HG02973 (cell line): Measurements from ENCODE around the gene KANTR.

Experiments used
- ATAC-seq: cut with Tn5 transposase; IDR thresholded peaks from one replicate; pipeline ENCODE4 v1.9.1; 2021; ENCODE audit warnings: moderate library complexity; ENCODE audit not compliant: unreplicated experiment

Gene KANTR

DNA sequence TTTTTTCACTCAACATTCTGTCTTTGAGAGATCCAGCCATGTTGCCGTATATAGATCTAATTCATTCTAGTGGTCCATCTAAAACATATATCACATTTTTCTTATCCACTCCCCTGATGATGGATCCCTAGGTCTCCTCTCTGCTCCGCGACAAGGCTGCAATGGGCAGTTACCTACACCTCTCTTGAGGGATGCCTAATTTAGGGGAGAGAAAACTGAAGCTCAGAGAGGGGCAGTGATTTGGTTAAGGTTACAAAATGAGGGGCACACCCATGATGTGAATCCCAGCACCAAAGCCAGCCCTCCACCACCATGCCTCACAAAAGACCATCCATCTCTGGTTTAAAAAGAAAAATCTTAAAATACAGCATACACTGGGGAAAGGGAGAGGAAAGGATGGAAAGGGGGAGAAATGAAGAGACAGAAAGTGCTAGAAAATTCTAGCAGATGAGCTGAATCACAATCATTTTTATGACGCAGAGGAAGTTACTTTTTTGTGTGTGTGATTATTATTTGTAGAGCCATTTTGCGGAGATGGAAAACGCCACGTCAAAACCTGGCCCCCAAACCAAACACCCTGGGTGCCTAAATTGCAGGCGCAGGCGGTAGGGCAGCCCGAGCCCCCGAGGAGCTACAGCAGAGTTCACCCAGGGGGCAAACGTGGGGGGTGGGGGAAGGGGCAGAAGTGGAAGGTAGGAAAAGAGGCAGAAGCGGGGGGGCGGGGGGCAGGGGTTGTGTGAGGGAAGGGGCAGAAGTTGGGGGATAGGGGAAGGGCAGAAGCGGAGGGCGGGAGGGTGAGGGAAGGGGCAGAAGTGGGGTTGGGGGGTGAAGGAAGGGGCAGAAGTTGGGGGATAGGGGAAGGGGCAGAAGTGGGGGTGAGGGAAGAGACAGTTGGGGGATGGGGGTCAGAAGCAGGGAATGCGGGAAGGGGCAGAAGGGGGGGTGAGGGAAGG, 13.0 kb upstream of the KANTR start:
- no peak for ATAC-seq

DNA sequence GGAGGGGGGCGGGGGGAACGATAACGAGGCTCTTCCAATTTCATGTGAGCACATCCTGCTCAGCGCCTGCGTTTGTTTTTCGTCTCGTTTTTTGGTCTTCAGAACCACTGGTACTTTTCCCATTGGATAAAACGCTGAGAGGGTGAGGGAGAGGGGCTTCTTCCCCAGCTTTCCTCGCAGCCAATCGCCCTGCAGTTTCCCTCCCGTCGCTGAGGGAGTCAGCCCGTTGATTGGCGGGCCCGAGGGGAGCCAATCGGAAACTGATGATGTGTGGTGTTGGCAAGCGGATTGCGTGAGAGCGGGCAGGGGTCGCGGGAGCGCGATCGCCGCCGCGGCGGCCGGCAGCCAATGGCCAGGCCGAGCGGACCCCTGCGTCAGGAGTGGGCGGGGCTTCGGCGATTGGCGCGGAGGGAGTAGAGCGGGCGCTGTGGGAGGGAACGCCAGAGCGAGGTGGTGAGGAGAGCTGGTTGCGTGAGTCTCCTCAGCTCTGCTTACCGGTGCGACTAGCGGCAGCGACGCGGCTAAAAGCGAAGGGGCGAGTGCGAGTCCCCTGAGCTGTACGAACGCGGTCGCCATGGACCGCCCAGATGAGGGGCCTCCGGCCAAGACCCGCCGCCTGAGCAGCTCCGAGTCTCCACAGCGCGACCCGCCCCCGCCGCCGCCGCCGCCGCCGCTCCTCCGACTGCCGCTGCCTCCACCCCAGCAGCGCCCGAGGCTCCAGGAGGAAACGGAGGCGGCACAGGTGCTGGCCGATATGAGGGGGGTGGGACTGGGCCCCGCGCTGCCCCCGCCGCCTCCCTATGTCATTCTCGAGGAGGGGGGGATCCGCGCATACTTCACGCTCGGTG, 11.8 kb upstream of the KANTR start, which contains the start of gene TSPYL2:
TSPYL2 (plus strand) TSS at position 443 of the 848 bp plus-strand sequence; CDS start at position 575, 132 bp downstream.
- ATAC-seq = peak; percentile 90

DNA sequence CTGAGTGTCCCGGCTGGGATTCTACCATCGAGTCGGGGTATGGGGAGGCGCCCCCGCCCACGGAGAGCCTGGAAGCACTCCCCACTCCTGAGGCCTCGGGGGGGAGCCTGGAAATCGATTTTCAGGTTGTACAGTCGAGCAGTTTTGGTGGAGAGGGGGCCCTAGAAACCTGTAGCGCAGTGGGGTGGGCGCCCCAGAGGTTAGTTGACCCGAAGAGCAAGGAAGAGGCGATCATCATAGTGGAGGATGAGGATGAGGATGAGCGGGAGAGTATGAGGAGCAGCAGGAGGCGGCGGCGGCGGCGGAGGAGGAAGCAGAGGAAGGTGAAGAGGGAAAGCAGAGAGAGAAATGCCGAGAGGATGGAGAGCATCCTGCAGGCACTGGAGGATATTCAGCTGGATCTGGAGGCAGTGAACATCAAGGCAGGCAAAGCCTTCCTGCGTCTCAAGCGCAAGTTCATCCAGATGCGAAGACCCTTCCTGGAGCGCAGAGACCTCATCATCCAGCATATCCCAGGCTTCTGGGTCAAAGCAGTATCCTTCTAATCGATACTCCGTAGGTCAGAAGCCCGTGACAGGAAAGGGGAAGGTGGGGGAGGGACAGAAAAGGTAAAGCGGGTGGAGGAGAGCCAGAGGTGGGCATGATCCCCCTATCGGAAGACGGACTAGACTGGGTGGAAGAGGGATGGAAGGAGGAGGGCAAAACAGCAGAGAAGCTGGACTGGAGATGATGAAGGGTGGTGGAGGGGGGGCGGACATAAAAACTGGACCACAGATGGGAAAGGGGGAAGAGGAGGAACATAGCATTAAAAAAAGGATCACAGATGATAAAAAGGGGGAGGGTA, 10.9 kb upstream of the KANTR start:
- no peak for ATAC-seq

DNA sequence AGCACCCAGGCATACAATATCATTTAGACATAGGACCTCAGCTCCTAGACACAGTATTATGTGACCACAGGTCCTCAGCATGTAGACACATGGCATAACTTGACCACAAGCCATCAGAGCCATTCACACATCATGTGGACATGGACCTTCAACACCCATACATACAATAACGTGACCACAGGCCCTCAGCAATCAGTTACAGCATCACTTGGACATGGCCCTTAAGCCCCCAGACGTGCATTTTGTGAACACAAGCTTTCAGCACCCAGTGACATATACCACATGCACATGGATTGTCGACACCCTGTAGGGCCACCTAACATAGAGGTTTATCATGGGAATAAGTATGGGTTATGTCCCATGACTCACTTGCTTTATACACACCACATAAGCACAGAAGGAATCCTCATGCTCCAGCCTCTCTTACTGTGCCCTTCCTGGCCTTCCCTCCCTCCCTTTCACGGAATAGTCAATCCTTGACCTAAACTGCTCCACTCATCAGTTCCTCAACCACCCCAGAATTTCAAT, 9.8 kb upstream of the KANTR start:
- ATAC-seq = no peak

DNA sequence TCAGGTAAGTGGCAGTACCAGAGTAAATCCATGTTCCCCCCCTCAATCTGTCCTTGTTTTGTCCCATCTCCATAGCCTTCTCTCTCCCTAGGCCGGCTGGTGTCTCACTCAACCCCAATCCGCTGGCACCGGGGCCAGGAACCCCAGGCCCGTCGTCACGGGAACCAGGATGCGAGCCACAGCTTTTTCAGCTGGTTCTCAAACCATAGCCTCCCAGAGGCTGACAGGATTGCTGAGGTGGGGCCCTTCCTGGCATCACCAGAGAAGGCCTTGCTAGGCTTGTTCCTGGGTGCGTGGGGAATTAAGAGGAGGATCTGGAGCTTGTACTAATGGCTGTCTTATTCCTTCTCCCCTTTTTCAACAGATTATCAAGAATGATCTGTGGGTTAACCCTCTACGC, 9.1 kb upstream of the KANTR start:
- ATAC-seq = no peak

DNA sequence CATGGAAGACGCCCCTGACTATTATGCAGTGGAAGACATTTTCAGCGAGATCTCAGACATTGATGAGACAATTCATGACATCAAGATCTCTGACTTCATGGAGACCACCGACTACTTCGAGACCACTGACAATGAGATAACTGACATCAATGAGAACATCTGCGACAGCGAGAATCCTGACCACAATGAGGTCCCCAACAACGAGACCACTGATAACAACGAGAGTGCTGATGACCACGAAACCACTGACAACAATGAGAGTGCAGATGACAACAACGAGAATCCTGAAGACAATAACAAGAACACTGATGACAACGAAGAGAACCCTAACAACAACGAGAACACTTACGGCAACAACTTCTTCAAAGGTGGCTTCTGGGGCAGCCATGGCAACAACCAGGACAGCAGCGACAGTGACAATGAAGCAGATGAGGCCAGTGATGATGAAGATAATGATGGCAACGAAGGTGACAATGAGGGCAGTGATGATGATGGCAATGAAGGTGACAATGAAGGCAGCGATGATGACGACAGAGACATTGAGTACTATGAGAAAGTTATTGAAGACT, 8.2 kb upstream of the KANTR start:
- no peak for ATAC-seq

DNA sequence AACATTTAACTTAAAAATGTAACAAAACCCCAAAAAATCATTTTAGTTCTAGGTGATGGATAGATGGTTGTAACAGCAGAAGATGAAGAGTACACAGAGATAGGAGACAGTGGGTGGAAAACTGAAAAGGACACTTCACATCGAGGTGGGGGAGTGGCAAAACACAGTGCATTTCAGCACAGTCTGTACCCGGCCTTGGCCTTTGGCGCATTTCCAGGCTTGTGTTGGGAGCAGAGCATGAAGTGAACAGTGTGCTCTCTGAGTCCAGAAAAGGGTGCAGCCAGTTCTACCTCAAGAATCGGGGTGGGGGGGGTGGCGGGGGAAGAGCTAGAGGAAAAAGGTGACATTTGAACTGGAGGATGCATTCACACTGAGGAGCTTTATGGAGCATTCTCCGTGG, 7.5 kb upstream of the KANTR start:
- no peak for ATAC-seq

DNA sequence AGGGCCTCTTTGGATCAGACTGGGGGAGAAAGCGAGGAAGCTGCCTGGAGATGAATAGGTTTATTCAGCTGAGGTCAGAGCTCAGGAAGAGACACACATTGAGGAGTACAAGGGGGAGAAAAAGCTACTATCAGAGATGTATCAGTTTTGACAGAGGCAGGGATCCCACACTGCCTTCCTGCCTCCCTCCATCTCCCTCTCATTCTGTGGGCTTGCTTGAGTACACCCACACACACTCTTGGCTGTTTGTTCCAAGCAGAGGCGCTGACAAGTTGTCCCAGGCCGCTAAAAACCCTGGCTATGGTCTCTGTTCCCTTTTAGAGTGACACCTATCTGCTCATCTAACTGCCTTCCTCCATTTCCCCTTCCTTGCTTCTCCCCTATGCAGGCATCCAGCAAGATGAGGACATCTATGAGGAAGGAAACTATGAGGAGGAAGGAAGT, 6.5 kb upstream of the KANTR start:
- ATAC-seq = no peak

DNA sequence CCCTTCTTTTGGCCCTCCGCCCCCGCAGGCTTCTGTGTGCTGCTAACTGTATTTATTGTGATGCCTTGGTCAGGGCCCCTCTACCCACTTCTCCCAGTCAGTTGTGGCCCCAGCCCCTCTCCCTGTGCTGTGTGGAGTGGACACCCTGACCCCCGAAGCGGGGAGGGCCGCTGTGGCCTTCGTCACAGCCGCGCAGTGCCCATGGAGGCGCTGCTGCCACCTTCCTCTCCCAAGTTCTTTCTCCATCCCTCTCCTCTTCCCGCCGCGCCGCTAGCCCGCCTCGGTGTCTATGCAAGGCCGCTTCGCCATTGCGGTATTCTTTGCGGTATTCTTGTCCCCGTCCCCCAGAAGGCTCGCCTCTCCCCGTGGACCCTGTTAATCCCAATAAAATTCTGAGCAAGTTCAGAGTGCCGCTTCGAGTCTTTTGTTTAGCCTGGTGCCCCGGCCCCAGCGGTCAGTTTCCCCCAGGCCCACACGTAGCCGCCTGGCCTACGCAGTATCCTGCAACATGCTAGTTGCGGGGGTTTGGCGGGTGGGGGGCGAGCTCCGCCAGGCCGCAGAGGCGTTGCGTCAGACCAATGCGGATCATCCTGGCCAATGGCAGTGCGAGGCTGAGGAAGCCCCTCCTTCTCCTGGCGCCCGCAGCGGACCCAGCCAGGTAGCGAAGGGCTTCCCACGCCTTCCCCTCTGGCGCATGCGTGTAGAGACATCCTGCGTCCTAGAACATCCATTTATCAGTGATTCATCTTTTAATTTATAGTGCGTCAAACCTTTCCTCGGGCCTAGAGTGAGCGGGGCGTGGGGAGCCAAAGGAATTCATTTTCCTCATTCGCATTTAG, 5.6 kb upstream of the KANTR start:
- ATAC-seq = no peak

DNA sequence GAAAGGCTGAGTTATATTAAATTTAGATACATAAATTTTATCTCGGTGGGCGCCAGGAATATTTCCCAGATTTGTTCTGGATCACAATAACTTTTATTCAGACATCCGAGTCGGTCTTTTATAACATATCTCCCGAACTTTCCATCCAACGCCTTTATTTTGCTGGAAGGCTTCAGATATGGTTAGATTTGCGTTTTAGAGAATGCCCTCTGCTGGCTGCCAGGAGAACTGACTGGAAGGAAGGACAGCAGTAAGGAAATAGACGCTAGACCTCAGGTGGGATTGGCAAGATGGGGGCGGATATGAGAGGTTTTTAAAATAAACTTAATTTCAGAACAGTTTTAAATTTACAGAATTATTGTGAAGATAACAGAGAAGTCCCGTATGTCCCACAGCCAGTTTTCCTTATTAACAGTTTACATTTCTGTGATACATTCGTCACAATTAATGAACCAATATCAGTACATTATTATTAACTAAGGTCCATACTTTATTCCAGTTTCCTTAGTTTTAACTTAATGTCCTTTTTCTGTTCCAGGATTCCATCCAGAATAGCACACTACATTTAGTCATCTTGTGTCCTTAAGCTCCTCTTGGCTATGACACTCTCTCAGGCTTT, 4.6 kb upstream of the KANTR start:
- no peak for ATAC-seq

DNA sequence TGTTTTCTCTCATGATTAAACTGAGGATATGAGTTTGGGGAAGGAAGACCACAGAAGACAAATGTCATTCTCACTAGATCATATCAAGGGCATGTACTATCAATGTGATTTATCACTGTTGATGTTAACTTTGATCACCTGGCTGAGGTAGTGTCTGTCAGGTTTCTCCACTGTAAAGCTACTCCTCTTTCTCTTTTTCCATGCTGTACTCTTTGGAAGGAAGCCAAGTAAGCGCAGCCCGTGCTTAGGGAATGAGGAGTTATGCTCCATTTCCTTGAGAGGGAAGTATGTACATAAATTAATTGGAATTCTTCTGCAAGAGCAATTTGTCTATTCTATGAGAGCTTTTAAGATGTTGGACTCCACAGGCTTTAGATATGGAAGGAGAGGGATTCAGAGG, 4.0 kb upstream of the KANTR start:
- ATAC-seq = no peak

DNA sequence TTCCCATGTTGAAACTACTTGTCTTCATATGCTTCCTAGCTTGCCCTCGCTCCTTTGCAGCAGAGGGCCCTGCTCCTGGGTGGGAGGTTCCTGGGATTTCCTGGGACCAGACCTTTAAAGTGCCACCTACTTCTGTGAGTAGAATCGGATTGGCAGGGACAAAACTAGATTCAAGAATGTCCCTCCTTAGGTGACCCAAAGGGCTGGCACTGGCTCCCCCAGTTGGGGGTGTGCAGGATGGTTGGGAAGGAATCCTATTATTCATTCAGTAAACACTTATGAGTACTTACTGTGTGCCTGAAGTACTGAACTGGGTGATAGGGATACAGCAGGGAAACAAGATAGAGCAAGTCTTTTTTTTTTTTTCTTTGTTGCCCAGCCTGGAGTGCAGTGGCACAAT, 2.6 kb upstream of the KANTR start:
- ATAC-seq = no peak

DNA sequence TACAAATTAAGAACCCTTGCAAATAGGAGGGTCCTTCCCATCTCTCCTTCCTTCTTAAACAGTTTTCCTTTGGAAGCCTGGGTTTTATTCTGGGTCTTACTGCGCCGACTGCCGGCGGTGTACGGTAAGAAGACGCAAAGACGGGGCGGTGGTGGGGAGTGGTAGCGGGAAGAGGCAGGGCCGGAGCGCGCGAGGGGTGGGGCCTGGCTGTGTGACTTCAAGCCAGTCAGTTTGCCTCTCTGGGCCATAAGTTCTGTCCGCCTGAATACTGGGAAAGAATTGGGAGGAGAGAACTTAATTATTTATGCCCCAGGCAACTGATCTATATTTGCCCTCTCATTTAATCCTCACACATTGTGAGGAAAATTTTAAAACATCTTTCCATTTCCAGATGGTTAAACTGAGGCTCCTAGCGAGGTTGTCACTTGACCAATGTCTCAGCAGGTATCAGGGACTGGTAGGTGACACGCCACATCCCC, 726 bp upstream of the KANTR start:
- peak; percentile 47 for ATAC-seq

DNA sequence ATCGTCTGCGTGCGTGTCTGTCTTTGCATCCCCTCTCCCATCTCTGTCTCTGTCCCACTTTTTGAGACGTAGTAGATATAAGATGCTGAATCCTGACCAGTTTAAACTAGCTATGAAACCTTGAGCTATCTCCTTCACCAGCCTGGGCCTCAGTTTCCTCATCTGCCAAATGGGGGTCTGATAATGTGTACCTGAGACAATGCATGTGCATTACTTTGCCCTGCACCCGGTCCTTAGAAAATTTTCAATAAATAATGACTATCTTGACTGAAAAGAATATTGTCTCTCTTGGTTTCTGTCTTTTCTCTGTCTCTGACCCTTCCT, 602 bp downstream of the KANTR start:
- ATAC-seq = no peak

DNA sequence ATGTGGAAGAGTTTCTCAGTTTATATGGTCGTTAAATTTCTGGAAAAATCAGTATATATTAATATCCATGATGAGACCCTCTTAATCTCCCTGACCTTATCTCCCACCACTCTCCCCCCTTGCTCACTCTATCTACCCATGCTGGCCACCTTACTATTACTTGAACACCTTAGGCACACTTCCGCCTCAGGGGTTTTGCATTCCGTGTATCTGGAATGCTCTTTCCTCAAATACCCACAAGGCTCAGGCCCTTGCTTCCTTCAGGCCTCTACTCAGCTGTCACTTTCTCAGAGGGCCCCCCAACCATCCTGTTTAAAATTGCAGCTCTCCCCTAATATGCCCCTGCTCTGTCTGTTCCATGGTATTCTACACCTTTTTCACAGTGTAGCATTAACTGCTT, 1.9 kb downstream of the KANTR start:
- ATAC-seq = no peak

DNA sequence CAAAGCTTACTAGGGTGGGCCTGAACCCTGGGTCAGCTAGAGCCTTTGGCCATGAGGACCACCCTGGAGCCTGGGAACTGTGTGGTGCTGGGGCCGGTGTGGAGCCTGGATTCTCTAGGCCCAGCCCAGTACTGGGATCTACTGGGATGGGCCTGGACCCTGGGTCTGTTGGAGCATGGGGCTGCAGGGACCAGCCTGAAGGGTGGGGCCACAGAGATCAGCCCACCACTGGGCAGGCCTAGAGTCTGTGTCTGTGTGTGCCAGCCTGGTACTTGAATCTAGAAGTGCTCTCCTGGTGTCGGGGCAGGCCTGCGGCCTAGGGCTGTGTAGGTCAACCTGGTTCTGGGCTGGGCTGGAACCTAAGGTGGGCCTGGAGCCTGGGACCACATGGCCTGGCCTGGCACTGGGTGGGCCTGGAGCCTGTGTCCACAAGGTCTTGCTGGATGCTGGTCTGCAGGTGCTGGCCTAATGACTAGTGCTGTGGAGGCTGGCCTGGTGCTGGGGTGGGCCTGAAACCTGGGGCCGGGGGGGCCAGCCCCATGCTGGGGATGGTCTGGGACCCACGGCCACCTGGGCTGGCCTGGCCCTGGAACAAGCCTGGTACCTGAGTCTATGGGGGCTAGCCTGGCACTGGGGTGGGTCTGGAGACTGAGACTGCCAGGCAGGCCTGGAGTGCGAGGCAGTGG, 21.1 kb downstream of the KANTR start:
- ATAC-seq = no peak

DNA sequence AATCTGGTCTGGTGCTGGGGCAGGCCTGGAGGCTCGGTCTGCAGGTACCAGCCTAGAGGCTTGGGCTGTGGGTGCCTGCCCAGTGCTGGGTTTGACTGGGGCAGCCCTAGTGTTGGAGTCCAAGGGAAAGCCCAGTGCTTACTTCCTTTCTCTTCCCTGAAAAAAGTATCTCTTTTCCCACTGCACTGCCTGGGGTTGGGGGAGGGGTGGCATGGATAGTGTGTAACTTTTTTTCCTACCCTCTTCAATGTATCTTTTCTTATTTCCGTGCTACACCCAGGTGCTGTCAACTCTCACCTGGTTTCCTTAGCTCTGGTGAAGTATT, 21.6 kb downstream of the KANTR start:
- no peak for ATAC-seq

DNA sequence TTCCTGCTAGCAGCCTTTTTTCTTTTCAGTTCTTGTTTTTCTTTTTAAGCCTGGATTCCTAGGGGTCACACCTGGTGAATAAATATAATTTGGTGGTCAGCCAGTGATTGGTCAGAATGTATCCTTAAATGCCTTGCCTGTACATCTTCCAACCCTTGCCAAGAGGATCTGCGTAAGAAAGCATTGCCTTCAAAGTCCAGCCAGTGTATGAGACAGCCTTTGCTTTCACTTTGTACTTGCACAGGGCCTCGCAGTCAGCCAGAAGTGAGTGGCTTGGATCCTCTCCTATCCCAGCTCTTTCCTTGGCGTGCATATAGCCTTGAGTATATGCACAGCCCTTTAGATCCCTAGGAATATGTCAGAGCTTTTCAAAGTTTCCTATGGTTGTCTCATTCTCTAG, 22.2 kb downstream of the KANTR start:
- ATAC-seq = no peak

DNA sequence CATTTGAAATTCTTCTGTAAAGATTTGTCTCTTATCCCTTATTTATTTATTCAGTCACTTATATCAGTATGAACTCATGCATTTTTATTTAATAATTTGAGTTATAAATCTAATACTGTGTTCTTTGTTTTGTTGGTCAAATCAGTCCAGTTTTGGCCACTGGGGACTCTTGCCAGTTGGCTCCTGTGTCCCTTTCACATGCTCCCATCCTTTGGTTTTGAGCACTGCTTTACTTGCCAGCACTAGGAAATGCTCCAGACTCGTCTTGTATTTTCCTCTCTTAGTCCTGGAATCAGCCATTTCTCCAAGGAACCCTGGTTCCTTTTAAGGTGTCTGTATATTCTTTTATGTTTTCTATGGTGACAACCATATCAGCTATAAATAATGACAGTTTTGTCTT, 28.1 kb downstream of the KANTR start:
- ATAC-seq = no peak
